NCI-H1694 treated with DMSO at 0.1 percent for 48 hours (cell line): ENCODE data around the gene PCBP3.

ENCODE experiments used
- DNase-seq: peaks from one replicate; lab custom pipeline; 2025; lab: John Stamatoyannopoulos, UW

Gene PCBP3

DNA sequence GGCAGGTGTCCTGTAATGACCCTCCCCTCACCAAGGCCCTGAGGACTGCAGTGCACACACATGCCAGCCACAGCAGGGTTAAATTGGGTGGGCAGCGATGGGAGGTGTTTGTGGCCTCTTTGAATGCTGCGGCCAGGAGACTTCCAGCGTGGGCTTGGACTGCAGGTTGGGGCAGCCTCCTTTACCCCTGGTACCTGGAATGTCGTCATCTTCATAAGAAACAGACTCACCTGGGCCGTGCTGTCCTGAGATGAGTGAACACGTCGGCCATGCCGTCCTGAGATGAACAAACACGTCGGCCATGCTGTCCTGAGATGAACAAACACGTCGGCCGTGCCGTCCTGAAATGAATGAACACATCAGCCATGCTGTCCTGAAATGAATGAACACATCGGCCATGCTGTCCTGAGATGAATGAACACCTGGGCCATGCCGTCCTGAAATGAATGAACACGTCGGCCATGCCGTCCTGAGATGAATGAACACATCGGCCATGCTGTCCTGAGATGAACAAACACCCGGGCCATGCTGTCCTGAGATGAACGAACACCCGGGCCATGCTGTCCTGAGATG is 288.0 kb downstream of the PCBP3 start:
- DNase-seq, result no peak

DNA sequence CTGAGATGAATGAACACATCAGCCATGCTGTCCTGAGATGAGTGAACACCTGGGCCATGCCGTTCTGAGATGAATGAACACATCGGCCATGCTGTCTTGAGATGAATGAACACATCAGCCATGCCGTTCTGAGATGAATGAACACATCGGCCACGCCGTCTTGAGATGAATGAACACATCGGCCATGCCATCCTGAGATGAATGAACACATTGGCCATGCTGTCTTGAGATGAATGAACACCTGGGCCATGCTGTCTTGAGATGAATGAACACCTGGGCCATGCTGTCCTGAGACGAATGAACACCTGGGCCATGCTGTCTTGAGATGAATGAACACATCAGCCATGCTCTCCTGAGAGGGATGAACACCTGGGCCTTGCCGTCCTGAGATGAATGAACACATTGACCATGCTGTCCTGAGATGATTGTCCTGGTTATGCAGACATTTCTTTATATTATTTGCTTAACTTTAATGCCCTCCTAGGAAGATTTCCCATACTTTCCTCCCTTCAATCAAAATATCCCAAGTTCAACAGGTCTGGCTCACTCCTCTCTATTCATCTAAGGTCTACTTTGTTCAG is 289.5 kb downstream of the PCBP3 start:
- no peak for DNase-seq

DNA sequence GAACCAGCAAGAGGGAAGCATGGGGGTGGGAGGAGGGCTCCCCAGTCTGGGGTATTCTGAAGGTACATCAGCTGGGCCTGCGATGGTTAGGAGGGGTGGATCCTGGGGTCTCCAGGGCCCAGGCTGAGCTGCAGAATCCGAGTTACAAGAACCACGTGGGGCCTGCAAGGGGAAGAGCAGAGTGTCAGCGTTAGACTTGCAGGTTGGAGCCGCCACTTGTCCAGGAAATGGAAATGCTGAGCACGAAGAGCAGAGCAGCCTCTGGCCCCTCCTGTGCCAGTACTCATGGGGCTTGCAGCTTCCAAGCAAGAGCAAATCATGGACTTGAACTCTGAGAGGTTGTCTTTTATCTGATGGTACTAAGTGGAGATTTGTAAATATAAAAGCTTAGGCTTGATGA is 290.6 kb downstream of the PCBP3 start:
- no peak for DNase-seq

DNA sequence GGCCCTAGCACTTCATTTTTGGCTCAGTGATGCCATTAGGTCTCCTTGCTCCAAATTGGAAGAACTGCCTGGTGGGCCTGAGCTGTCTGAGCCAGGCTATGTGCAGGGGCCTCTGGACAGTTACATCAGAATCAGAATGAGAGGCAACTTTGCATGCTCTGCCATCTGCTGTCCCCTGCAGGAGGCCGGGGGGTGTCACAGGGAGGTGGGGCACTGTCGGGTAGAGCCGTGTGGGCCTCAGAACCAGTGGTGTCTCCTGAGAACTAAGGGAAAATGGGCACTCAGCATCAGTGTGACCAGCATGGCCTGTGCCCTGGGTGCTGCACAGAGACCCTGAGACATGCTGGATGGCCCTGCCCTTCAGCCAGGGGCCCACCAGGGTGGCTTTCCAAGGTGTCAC is 291.0 kb downstream of the PCBP3 start:
- no peak for DNase-seq

DNA sequence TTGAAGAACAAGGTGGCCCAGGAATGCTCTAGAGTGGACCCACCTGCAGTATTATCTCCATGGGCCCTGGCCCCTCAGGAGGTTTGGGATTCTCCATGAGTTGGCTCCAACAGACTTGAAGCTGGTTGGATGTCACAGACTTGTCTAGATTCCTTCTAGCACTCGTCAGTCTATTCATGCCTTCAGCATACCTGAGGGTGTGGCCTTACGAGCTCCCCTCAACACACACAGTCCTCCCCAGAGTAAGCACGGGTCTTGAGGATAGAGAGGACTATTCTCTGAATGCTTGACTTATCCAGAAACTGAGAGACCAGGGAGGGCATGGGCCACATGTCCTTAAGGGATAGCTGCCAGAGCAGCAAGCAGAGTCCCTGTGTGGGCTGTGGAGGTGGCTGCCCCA is 292.1 kb downstream of the PCBP3 start:
- DNase-seq, result no peak

DNA sequence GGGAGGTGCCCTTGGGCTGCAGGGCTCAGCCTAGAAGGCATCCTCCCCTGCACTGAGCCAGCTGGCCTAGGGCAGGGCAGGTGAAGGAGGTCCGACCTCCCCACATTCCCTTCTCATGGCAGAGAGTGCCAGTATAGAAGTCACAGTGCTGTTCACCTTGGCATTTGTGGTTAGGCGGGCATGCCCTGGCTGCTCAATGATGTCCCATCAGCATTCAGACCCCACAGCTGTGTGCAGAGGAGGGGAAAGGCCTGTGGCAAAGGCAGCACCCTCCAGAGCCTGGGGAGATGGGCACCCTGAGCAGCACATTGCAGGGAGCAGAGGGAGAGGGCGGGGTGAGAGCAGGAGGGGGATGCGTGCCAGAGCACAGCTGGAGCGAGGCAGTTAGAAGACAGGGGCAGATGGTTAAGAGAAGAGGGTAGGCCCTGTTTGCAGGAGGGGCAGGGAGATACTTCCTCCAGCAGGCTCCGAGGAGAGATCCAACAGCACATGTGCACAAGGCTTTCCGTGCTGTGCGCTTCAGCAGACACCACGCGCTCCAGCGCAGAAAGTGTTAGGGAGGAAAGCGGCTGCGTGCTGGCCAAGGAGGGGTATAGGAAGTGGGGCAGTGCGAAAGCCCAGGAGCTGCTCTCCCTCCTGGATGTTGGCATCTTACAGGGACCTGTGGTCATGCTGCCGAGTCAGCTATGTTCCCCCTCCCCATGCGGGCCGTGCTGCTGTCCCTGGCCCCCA is 294.4 kb downstream of the PCBP3 start:
- peak; percentile 18 for DNase-seq

DNA sequence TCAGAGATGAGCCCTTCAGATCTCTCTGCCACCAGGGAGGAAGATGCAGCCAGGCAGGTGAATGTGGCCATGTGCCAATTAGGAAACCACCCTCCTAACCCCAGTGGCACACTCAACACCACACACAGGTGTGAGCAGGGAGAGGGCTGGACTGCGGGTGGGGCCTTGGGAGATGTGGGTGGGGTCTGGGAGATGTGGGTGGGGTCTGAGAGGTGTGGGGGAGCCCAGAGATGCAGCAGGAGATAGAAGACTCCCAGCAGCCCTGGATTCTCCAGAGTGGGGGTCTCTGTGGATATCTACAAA is 294.9 kb downstream of the PCBP3 start:
- DNase-seq, result no peak

DNA sequence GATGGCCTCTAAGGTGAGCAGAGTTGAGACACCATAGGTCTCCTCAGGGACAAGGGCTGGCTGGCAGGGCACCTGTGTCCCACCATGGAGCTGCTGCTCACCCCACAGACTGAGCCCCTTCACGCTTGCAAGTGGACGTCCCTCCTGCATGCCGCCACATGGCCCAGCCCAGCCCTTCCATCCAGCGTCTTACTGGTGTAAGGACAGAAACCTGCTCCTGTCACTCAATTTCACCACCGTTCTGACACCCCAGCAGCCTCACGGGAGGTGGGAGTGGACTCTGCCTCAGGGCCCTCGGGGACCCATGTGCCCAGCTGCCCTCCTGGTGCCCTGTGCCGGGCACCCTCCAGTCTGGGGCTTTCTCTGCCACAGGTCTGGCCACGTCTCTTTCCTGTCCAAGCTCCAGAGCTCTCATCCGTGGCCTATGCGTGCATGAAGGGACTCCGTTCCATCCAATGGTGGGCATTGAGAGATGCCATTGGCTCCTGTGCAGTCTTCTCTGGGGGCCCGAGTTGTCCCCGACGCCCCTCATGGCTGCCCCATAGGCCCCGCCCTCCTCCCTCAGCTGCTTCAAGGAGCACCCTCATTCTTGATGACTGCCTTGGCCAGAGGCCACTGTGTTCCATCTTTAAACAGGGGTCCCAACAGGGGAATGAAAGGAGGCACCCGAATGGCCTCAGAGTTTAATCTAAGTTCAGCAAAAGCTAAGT is 295.4 kb downstream of the PCBP3 start:
- no peak for DNase-seq

DNA sequence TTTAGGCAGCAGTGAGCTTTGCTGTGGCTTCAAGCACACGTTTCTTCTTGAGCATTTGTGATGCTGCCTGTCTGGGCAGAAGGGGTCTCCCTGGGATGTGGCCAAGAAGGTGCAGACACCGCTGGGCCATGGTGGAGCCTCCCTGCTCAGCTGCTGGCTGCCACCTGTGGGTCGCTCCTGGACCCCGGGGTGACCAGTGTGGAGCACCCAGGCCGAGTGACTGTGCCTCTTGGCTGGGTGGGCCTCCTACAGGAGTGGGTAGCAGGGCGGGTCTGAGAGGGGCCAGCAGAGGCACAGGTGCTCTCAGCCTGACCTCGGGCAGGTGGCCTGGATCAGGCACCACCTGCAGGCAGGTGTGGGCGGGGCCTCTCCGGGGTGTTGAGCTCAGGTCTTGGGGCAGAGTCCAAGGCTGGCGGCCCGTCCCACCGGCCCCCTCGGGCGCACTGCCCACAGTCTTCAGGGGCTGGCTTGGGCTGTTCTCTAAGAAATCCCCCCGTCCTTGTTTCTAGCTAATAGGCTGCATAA is 296.1 kb downstream of the PCBP3 start:
- DNase-seq, result no peak

DNA sequence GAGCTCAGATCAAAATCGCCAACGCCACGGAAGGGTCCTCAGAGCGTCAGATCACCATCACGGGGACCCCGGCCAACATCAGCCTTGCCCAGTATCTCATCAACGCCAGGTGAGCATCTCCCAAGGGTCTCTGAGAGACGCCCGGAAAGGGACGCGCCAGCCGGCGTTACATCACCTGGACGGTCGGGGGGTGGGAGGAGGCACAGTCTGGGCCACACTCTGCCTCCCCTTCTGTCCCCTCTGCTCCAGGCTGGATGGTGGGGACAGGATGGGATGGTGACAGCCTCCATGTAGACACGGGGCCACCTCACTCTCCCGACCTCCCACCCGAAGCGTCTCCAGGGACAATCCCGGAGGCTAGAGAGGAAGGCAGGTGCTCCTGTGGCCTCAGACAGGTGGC is 296.6 kb downstream of the PCBP3 start:
- no peak for DNase-seq

DNA sequence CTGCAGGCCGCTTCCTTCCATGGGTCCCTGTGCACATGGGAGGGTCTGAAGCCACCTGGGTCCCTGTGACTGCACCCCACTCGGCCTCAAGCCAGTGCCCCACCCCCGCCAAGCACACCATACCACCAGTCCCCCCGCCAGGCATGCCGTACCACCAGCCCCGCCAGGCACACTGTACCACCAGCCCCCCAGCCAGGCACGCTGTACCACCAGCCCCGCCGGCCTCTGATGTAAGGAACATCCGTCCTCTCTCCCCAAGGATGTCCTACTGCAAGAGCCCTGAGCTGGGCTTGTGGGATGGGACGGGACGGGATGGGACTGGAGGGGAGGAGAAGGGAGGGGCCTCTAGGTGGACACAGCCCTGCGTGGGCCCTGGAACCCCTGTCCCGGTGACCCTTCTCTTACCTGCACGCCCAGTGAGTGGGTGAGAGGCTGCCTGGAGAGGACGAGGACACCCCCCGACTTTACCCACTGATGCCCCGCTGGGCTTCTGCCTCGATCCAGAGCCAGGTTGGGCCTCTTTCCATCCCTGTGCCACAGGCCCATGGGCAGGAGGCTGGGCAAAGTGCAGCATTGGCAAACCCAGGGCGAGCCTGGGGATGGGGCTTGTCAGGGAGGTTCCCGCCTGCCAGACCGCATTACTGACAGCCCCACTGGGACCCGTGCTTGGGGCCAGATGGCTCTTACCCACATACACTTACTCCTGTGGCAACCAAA is 297.3 kb downstream of the PCBP3 start:
- DNase-seq, result no peak

DNA sequence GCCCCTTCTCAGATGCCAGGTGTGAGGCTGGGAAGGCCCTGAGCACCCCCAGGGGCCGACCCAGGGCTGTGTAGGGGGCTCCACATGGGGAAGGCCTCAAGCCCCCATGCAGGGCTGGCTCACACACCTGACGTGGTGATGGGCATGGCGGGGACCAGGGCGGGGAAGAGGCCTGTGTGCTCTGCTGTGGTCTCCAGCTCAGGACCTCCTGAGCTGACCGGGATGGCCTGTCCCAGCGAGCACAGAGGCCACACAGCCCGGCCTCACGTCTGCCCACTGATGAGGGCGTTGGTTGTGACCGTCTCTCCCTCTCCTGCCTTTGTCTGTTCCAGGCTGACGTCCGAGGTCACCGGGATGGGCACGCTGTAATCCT is 297.8 kb downstream of the PCBP3 start:
- no peak for DNase-seq

DNA sequence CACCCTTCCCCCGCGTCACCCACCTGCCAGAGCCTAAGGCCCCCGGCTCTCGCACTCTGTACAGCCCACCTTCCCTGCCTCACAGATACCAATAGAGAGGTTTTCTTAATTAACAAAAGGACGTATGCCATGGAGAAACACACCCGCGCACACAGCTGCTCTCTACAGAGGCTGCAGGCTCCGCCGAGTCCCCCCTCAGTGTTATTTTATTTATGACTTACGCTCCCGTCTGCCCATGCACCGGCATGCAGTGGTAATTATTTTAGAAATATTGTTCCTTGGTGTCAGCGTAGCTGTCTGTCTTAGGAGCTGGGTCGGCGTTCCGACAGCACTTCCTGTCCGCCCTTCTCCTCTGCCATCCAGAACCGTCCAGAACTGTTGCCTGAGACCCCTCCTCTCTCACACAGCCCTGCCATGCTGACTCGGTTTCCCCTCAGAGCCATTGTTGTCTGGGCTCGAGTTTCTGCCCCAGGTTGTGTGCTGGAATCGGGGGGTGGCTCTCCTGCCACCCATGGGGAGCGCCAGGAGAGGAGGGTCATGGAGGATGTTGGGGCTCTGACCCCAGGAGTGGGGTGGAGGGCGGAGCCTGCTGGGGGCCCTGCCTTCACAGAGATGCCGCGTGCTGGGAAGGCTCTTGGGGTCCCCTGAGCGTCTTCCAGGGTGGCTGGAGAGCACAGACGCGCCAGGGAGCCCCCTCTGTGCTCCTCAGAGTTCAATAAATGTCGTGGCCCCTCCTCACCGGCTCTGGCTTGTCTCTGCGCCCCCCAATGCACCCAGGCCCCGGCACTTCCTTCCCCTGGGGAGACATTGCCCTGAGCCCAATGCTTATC is 298.4 kb downstream of the PCBP3 start:
- no peak for DNase-seq

DNA sequence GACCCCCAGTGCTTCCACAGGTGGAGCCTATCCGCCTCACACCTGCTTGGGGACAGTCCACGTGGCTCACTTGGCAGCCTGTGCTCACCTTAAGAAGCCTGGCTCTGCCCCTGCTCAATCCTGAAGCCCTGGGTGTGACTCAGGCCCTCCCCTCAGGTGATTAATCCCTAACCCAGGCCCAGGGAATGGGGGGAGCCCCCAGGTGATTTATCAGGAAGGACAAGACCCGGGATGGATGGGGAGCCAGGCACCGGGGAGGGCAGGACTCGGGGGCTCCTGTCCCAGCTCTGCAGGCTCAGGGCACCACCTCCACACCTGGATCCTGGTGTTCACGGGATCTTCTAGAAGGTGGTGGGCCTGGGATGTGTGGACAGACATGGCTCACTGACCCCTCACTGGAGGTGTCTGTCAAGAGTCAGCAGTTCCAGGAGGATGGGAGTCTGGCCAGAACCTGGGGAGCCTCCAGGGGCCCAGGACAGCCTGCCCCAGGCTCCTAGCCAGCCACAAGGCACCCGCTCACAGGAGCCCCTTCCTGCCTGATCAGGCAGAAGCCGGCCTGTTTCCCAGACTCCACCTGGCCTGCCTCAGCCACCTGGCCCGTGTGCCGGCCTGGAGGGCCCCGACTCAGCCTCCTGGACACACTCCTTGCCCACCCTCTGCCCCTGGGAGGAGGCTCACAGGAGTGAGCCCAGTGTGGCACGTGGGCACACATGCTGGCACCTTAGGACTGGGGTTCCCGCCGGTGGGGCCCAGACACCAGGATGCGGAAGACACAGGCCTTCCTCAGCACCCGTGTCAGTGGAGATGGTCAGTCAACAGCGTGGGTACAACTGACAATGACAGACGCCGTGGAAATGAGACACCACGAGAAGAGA is 299.5 kb downstream of the PCBP3 start:
- DNase-seq, result no peak

DNA sequence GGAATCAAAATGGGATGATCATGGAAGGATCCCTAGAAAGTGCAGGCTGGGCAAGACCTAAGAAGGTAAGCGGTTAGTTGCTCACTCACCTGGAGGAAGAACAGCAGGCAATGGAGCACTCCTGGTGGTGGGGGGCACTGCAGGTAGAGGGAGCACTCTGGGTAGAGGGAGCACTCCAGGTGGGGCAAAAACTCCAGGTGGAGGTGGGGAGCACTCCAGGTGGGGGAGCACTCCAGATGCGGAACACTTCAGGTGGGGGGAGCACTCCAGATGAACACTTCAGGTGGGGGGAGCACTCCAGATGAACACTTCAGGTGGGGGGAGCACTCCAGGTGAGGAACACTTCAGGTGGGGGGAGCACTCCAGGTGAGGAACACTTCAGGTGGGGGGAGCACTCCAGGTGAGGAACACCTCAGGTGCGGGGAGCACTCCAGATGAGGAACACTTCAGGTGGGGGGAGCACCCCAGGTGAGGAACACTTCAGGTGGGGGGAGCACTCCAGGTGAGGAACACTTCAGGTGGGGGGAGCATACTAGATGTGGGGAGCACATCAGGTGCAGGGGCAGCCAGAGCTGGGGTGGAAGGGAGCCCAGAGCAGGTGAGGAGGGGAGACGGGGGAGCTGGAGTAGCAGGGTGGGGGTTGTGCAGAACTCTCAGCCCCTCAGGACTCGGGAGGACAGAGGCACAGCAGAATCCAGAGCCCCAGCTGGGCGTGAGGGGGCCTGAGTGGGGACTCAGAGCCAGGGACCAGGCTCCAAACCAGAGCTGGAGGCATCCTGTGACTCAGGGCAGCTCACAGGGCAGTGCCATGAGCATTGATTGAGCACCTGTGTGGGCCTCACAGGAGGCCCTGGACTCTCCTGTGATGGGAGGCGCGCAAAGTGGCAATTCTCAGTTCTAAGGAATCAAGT is 300.4 kb downstream of the PCBP3 start:
- DNase-seq, result no peak

DNA sequence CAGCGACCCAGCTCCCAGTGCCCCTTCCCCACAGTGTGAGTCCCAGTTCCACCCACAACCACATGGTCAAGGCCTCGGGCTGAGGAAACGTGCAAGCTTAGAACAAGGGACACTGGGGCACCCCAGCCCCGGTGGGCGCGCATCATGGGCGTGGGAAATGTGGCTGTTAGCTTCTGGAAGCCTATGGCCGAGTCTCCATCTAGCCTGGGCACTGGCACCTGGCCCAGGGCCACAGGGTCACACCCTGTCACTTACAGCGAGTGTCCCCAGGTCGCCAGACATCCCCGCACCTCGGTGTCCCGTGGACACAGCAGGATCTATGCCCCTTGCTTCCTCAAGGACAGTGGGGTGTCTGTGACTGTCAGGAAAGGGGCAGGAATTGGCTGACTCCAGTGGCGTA is 301.1 kb downstream of the PCBP3 start:
- no peak for DNase-seq

DNA sequence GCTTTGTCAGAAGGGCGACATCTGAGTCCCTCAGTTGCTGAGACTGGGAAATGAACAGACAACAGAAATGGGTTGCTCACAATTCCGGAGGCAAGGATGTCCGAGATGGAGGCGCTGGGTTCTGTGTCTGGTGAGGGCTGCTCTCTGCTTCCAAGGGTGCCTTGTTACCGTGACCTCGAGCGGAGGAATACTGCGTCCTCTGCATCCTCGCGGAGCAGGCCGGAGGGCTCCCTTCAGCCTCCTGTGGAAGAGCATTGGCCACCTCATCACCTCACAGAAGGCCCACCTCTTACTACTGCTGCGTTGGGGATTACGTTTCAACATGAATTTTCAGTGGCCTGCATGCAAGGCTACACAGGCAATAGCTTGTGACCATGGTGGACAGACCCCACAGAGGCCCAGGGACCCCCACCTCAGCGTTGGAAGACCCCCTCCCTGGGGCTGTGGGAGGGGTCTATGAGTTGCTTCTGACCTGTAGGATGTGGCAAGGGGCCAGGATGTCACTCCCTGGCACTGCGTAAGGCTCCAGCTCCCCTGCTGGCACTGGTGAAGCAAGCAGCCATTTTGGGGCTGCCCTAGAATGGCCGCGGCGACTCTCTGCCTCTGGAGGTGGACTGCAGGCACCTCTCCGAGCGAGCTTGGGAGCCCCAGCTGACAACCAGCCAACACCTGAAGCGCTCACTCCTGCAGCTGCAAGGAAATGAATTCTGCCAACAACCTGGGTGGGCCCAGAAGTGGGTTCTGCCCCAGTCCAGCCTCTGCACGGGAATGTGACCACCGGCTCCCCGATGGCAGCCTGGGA is 301.7 kb downstream of the PCBP3 start:
- DNase-seq, result no peak

DNA sequence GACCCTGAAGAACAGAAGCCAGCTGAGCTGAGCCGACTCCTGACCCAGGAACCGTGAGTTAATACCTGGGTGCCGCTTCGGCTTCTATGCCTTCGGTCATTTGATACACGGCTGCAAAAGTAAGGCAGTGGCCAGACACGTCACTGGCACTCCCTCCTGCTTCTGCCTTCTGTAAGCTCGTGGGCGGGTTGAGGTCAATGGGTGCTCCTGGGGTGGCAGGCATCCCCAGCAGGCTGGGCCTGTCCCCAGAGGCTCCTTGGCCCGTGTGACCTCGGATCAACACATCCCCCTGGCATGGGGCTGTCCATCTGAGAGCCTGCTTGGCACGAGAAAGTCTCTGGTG is 302.3 kb downstream of the PCBP3 start:
- DNase-seq, result no peak

DNA sequence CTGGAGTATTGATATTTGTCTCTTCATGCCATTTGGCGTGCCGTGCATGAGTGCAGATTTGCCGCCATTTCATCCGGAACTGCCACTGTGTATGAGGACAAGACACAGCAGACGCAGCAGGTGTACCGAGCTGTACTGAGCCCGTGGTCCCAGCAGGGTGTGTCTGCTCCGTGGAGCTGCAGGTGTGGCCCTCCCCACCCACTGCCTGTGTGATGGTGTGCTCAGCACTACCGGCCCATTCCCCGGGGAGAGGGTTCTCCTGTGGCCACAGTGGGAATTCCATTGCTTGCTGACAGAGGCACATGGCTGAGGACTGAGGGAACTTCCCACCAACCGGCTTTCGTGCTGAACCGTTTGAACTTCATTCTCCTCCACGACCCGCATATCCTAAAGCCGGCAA is 303.8 kb downstream of the PCBP3 start:
- no peak for DNase-seq
